K562 (cell line): ENCODE results near the gene HLA-DOA. TPM values are rescaled to one million over a fixed set of nuclear protein-coding genes. Genes with fewer than 3 reads are reported as not detected.
A peak's percentile ranks its signal among the peaks of the same experiment; 100 is the strongest.

ENCODE experiments used
- BACH1 ChIP-seq: fragments of 200-800 bp; sonication (Bioruptor generic); IDR thresholded peaks from 2 replicates; pipeline ENCODE4 v1.6.1; 2016; ENCODE audit warnings: missing genetic modification characterization, missing compliant biosample characterization
- HMG20A ChIP-seq: fragments of 450-650 bp; formaldehyde crosslinking; conservative IDR thresholded peaks from 2 replicates; pipeline ENCODE4 v1.4.0; 2020; ENCODE audit warnings: mild to moderate bottlenecking, mixed read lengths
- LEF1 ChIP-seq: fragments of 450-650 bp; IDR thresholded peaks from 2 replicates; pipeline ENCODE4 v1.6.1; 2016; ENCODE audit warnings: mild to moderate bottlenecking
- MEF2A ChIP-seq: IDR thresholded peaks from 2 replicates; pipeline ENCODE4 v1.6.1; 2011; ENCODE audit warnings: low read depth, mild to moderate bottlenecking, low read length, moderate library complexity; ENCODE audit not compliant: control insufficient read depth
- NFIC ChIP-seq: fragments of 450-650 bp; IDR thresholded peaks from 2 replicates; pipeline ENCODE4 v1.6.1; 2017; ENCODE audit warnings: mild to moderate bottlenecking, inconsistent platforms
- NR3C1 ChIP-seq: sonication (generic); formaldehyde crosslinking; IDR thresholded peaks from 2 replicates; pipeline ENCODE4 v1.8.1; 2022; ENCODE audit warnings: missing genetic modification reagents
- RB1 ChIP-seq: fragments of 450-650 bp; IDR thresholded peaks from 2 replicates; pipeline ENCODE4 v1.6.1; 2017; ENCODE audit warnings: low read depth, mild to moderate bottlenecking
- SMARCC2 ChIP-seq: fragments of 450-650 bp; IDR thresholded peaks from 2 replicates; pipeline ENCODE4 v1.6.1; 2017; ENCODE audit warnings: antibody characterized with exemption, moderate library complexity, mild to moderate bottlenecking, low read depth
- TAF7 ChIP-seq: fragments of 450-650 bp; IDR thresholded peaks from 2 replicates; pipeline ENCODE4 v1.6.1; 2016; ENCODE audit warnings: missing genetic modification characterization, missing compliant biosample characterization
- TARDBP ChIP-seq: fragments of 450-650 bp; IDR thresholded peaks from 2 replicates; pipeline ENCODE4 v1.6.1; 2016
- TEAD2 ChIP-seq: fragments of 450-650 bp; IDR thresholded peaks from 2 replicates; pipeline ENCODE4 v1.6.1; 2016; ENCODE audit warnings: missing genetic modification characterization, control low read depth, missing compliant biosample characterization
- XRCC5 ChIP-seq: fragments of 200-400 bp; formaldehyde crosslinking; IDR thresholded peaks from 2 replicates; pipeline ENCODE4 v1.6.1; 2017; ENCODE audit warnings: low read depth, mild to moderate bottlenecking, low read length
- ZC3H11A ChIP-seq: IDR thresholded peaks from 2 replicates; pipeline ENCODE4 v1.6.1; 2012; ENCODE audit warnings: low read depth, low read length, improper control_type of control experiment
- ZFP36 ChIP-seq: fragments of 150-350 bp; IDR thresholded peaks from 2 replicates; pipeline ENCODE4 v1.6.1; 2018; ENCODE audit warnings: low read length, low read depth; ENCODE audit not compliant: partially characterized antibody
- ZNF217 ChIP-seq: sonication (generic); formaldehyde crosslinking; IDR thresholded peaks from 2 replicates; pipeline ENCODE4 v1.8.0; 2022; ENCODE audit warnings: mild to moderate bottlenecking, missing genetic modification reagents
- ZNF347 ChIP-seq: fragments of 450-650 bp; formaldehyde crosslinking; IDR thresholded peaks from 2 replicates; pipeline ENCODE4 v1.4.0; 2020; ENCODE audit warnings: low read depth, mild to moderate bottlenecking, moderate library complexity
- ZNF507 ChIP-seq: conservative IDR thresholded peaks from 2 replicates; pipeline ENCODE4 v1.6.1; 2017; ENCODE audit warnings: missing genetic modification characterization, missing compliant biosample characterization
- polyA plus RNA-seq, 8 experiments: library from polyadenylated mRNA; depleted of rRNA in 4 of 8; stranded (reverse) in 5 of 8; unstranded in 3 of 8; fragments of >200 nt; fragmentation: Nextera tagmentation in 2 of 8; fragmentation: Illumina TruSeq in 1 of 8; extraction: Ambion mirVana in 2 of 8; extraction: Trizol in 1 of 8; gene quantifications; 2 replicates each; pipeline versions ENCODE4 v1.2.1 to v1.2.3, GENCODE V29; 2011 to 2014; ENCODE audit warnings: inconsistent platforms in 1 of 8, missing spikeins in 1 of 8
- total RNA-seq, 7 experiments: library from RNA; depleted of rRNA in 6 of 7; stranded (reverse); fragments of >200 nt in 6 of 7; fragmentation: Illumina TruSeq in 2 of 7; extraction: Trizol in 2 of 7; gene quantifications; 2 replicates each; pipeline versions ENCODE4 v1.2.1 to v1.2.3, GENCODE V29; 2011 to 2021; ENCODE audit warnings: low replicate concordance in 1 of 7
- TF ChIP-seq, protein P1 (sequence below): fragments of 450-650 bp; IDR thresholded peaks from 2 replicates; pipeline ENCODE4 v1.6.1; 2016; ENCODE audit warnings: borderline replicate concordance
- TF ChIP-seq, protein P2 (sequence below): fragments of 450-650 bp; IDR thresholded peaks from 2 replicates; pipeline ENCODE4 v1.6.1; 2016; ENCODE audit warnings: mild to moderate bottlenecking
- TF ChIP-seq, protein P3 (sequence below): fragments of 450-650 bp; IDR thresholded peaks from 2 replicates; pipeline ENCODE4 v1.6.1; 2018; ENCODE audit warnings: mild to moderate bottlenecking, low read depth; ENCODE audit not compliant: partially characterized antibody
- TF ChIP-seq, protein P4 (sequence below): fragments of 250-450 bp; sonication (Bioruptor Pico); IDR thresholded peaks from 2 replicates; pipeline ENCODE4 v1.4.0; 2020

The HLA-DOA gene
- total and polyA plus RNA-seq, 9 of the 15 experiments (the other 6 are each of a cell fraction or from before 2014, with no cell fraction given) = 0.07 TPM; not detected in 8

GRCh38 chr6:32972353-32973143 is 36.8 kb downstream of the HLA-DOA start (continued):
- no peak for TF ChIP-seq TEAD2 (tag)
- TF ChIP-seq, protein P1, sequence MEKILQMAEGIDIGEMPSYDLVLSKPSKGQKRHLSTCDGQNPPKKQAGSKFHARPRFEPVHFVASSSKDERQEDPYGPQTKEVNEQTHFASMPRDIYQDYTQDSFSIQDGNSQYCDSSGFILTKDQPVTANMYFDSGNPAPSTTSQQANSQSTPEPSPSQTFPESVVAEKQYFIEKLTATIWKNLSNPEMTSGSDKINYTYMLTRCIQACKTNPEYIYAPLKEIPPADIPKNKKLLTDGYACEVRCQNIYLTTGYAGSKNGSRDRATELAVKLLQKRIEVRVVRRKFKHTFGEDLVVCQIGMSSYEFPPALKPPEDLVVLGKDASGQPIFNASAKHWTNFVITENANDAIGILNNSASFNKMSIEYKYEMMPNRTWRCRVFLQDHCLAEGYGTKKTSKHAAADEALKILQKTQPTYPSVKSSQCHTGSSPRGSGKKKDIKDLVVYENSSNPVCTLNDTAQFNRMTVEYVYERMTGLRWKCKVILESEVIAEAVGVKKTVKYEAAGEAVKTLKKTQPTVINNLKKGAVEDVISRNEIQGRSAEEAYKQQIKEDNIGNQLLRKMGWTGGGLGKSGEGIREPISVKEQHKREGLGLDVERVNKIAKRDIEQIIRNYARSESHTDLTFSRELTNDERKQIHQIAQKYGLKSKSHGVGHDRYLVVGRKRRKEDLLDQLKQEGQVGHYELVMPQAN = no peak; the same call in 1 of the 2 replicates
- TF ChIP-seq SMARCC2 = no peak
- peak; percentile 53 for TF ChIP-seq RB1
- TF ChIP-seq ZNF507 = no peak
- no peak for TF ChIP-seq NR3C1
- TF ChIP-seq NFIC = no peak
- TF ChIP-seq XRCC5 = 0 out of 2 replicates have a peak, but pooled peaks have one; percentile 64
- no peak for TF ChIP-seq MEF2A
- peak; percentile 1 for TF ChIP-seq ZFP36
- TF ChIP-seq LEF1 = 0 out of 2 replicates have a peak, but pooled peaks have one; percentile 32
- TF ChIP-seq TAF7 (tag) = peak; percentile 26
- no peak; the same call in 1 of the 2 replicates for TF ChIP-seq TARDBP
- TF ChIP-seq ZC3H11A = no peak
- TF ChIP-seq ZNF347 (CRISPR knock-in tag) = no peak
- TF ChIP-seq, protein P2, sequence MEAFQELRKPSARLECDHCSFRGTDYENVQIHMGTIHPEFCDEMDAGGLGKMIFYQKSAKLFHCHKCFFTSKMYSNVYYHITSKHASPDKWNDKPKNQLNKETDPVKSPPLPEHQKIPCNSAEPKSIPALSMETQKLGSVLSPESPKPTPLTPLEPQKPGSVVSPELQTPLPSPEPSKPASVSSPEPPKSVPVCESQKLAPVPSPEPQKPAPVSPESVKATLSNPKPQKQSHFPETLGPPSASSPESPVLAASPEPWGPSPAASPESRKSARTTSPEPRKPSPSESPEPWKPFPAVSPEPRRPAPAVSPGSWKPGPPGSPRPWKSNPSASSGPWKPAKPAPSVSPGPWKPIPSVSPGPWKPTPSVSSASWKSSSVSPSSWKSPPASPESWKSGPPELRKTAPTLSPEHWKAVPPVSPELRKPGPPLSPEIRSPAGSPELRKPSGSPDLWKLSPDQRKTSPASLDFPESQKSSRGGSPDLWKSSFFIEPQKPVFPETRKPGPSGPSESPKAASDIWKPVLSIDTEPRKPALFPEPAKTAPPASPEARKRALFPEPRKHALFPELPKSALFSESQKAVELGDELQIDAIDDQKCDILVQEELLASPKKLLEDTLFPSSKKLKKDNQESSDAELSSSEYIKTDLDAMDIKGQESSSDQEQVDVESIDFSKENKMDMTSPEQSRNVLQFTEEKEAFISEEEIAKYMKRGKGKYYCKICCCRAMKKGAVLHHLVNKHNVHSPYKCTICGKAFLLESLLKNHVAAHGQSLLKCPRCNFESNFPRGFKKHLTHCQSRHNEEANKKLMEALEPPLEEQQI = no peak
- TF ChIP-seq, protein P3, sequence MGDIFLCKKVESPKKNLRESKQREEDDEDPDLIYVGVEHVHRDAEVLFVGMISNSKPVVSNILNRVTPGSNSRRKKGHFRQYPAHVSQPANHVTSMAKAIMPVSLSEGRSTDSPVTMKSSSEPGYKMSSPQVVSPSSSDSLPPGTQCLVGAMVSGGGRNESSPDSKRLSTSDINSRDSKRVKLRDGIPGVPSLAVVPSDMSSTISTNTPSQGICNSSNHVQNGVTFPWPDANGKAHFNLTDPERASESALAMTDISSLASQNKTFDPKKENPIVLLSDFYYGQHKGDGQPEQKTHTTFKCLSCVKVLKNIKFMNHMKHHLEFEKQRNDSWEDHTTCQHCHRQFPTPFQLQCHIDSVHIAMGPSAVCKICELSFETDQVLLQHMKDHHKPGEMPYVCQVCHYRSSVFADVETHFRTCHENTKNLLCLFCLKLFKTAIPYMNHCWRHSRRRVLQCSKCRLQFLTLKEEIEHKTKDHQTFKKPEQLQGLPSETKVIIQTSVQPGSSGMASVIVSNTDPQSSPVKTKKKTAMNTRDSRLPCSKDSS = no peak
- TF ChIP-seq ZNF217 = no peak
- TF ChIP-seq, protein P4, sequence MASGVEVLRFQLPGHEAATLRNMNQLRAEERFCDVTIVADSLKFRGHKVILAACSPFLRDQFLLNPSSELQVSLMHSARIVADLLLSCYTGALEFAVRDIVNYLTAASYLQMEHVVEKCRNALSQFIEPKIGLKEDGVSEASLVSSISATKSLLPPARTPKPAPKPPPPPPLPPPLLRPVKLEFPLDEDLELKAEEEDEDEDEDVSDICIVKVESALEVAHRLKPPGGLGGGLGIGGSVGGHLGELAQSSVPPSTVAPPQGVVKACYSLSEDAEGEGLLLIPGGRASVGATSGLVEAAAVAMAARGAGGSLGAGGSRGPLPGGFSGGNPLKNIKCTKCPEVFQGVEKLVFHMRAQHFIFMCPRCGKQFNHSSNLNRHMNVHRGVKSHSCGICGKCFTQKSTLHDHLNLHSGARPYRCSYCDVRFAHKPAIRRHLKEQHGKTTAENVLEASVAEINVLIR (CRISPR knock-in tag) = no peak
- no peak for TF ChIP-seq HMG20A
- TF ChIP-seq BACH1 (tag) = no peak
